GM23248 (cell line): Measurements from ENCODE around the gene CCL25.

Source experiments
- EZH2 ChIP-seq: fragments of 200-600 bp; sonication (generic); IDR thresholded peaks from 2 replicates; pipeline ENCODE4 v1.6.1; 2018; ENCODE audit warnings: antibody characterized with exemption, mild to moderate bottlenecking; ENCODE audit not compliant: insufficient read depth, poor library complexity, severe bottlenecking
- EZH2phosphoT487 ChIP-seq: fragments of 200-600 bp; sonication (generic); IDR thresholded peaks from 2 replicates; pipeline ENCODE4 v1.6.1; 2018; ENCODE audit warnings: antibody characterized with exemption, moderate library complexity, mild to moderate bottlenecking, low read depth; ENCODE audit not compliant: insufficient read depth

- no peak for TF ChIP-seq EZH2
- no peak for TF ChIP-seq EZH2phosphoT487
These were observed 56.9 kb downstream of the CCL25 start for GRCh38 chr19:8109455-8109854.
